Superior temporal gyrus (tissue), 1 donor: ENCODE results near the gene FOXRED2.
"Not testable (repeated sequence)": the region's sequence is repeated elsewhere in the genome, so short reads cannot be mapped to it uniquely, and the experiment has no call there.

ENCODE experiments used
- DNase-seq: peaks from one replicate; pipeline ENCODE4 v3.0.0-alpha.2; 2016; ENCODE audit errors: extremely low spot score

Gene FOXRED2

DNA sequence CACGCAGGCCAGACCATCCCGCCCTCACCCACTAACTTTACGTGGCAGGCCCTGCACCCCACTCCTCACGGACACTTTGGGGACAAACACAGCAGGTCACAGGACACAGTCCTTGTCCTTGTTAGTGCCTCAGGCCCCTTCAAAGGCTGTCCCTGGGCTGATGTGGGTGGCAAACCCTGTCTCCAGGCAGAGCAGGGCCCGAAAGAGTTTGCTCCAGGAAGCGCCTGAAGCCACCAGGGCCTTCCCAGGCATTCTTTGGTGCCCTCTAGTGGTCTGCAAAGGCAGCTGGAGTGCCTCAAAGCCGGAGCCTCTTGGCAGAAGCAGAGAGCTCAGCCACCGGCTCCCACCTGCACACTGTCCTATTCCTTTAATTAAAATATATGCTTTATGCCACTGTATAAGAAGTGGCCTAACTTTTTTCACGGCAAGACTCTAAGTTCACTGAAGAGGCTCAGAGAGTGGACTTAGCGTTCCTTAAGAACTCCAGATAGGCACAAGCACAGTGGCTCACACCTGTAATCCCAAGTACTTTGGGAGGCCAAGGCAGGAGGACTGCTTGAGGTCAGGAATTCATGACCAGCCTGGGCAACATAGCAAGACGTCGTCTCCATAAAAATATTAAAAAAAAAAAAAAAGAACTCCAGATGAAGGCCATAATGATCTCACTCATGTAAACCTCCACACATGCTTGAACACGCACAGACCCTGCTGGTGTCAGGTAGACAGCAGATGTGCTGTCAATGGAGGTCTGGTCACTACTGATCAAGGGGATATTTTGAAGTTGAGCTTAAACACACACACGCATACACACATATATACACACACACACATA, 36.5 kb downstream of the FOXRED2 start:
- peak; percentile 90 for DNase-seq

DNA sequence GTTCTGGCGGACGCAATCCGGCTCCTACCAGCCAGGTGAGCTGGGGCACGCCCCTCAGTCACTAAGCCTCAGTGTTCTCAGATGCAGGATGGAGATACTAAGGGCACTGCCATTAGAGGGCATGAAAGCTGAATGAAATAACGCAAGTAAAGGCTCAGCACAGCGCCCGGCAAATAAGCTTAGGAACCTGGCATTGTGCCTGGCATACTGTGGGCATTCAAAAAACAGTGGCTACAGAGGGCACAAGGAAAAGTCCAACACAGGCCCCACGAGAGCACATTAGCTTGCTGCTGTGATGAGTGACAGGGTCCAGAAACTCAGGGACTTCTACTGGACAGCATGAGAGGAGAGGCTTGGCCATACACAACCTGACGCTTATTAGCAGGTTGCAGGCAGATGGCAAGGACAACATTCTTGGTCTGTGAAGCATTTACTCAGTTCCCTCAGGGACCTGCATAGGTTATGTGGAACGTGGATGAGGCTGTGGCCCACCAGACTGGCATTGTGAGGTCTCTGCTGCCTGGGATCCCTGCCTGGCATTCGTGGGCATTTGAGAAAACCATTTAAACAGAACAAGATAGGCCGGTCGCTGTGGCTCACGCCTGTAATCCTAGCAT, 37.6 kb downstream of the FOXRED2 start:
- no peak for DNase-seq

DNA sequence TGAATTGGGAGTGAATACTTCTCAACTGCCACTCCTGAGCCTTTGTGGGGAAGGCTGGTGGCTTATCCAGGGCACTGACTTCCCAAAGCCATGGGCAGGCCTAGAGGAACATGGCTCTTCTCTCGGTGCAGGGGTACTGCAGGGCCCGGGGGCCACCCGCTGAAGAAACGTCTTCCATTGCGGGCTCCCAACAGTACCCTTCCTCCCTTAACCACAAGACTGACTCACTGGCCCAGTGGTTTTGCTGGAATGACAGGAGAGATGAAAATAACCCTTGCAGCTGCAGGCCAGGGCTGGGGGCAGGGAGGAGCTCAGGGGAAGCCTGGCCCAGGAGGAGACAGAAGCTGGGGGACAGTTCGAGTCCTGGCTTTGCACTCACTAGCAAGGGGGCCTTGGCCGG, 38.9 kb downstream of the FOXRED2 start:
- no peak for DNase-seq

DNA sequence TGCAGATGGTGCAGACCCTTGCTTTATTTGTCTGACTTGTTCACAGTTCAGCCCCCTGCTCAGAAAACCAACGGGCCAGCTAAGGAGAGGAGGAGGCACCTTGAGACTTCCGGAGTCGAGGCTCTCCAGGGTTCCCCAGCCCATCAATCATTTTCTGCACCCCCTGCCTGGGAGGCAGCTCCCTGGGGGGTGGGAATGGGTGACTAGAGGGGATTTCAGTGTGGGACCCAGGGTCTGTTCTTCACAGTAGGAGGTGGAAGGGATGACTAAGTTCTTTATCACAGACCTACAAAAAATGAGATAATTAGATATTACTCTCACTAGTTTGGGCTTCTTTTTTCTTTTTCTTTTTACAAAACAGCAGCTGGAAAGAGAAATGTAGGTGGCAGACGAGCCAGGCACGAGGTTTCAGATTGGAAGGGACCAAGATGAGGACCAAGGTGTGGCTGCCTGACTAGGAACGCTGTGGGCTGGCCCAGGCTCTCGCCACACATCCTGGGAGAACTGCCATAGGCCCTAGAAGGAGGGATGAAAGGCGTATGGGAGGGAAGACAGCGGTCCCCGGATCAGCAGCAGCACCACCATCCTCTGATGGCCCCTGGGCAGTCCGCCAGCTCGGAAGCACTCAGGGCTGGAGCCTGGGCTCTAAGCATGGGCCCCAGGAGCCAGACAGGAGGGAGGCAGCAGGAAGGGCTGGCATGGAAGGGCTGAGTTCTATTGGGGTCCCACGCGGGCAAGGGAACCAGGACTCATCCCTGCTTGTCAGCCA, 39.6 kb downstream of the FOXRED2 start:
- DNase-seq: no peak

DNA sequence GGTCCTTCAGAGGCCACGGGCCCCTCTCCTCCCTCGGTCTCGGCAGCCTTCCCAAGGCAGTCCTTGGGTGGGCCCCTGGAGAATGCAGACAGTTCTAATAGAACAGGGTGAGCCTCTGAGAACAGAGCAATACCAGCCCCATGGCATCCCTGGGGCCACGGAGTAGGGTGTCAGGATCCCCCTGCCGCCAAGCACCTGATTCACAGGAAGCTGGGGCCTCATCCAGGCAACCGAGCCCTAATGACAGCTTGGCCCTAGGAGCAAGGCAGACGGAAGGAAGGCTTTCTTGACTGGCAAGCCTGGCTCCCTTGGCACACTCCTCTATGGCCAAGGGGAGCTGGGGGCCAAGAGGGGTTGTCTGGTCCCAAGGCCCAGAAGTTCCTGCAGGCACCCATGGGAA, 40.6 kb downstream of the FOXRED2 start:
- no peak for DNase-seq

DNA sequence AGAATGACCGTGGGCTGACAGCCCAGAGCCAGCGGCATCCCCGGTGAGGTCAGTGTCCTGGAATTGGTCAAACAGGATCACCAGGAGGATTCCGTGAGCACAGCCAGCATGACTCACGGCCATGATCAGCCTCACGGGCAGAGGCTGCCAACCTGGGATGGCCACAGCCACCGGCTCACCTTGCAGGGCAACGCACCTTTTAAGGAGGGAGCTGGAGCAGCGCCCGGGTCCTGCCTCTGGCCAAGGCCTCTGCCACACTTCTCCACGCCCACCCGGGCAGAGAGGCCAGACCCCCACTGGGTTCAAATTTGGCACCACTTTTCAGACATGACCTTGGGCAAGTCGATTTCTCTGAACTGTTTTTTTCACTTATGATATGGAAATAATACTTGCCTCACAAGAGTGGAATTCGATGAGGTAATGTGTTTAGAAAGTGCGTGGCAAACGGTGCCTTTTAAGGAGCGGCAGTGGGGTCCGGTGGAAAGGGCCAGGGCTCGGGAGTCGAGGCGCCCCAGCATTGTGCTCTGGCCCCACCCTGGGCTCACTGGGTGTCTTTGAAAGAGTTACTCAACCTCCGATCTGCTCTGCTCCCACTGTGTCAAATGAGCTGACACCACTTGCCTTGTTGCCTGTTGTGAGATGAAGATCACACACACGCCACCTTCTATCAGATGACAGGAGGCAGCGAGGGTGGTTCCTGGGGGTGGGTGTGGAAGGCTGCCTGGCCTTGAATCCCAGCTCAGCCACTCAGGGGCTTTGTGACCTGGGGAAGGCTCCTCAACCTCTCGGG, 41.4 kb downstream of the FOXRED2 start:
- DNase-seq: no peak

DNA sequence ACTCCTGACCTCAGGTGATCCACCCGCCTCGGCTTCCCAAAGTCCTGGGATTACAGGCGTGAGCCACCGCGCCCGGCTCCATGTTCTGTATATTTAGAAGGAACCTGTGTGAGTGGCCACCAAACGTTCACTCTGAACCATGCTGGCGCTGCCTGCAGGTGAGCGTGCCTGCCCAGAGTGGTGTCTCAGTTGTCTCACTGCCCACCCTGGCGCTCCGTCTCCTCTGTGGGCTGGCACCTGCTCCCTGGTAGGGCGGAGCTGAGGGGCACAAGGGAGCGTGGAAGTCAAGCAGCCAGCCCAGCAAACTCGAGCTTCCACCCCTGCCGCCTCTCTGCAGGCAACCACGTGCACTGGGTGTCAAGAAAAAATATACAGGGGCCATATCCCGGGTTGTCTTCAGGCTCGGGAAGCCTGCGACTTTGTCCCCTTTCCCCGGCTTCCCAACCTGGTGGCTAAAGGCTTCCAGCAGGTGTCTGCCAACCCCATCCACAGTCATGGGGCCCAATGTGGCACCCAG, 42.1 kb downstream of the FOXRED2 start:
- DNase-seq: no peak

DNA sequence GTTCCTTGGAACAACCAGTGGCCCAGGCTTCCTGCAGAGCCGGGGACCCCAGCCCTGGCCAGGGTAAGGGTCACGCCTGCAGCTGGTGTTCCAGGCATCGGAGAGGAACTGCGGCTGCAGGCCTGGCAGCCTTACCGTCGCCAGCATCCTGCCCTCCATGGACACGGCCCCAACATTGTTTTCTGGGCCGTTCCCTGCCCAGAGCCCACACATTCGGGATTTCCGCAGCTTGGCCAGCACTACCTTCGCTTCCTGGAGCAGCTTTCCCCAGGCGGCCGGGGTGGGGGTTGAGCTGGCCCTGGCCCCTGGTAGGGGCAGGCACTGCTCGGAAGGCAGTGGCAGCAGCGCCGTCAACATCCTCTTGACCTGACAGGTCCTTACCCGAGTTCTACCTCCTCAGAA, 43.1 kb downstream of the FOXRED2 start:
- no peak for DNase-seq

DNA sequence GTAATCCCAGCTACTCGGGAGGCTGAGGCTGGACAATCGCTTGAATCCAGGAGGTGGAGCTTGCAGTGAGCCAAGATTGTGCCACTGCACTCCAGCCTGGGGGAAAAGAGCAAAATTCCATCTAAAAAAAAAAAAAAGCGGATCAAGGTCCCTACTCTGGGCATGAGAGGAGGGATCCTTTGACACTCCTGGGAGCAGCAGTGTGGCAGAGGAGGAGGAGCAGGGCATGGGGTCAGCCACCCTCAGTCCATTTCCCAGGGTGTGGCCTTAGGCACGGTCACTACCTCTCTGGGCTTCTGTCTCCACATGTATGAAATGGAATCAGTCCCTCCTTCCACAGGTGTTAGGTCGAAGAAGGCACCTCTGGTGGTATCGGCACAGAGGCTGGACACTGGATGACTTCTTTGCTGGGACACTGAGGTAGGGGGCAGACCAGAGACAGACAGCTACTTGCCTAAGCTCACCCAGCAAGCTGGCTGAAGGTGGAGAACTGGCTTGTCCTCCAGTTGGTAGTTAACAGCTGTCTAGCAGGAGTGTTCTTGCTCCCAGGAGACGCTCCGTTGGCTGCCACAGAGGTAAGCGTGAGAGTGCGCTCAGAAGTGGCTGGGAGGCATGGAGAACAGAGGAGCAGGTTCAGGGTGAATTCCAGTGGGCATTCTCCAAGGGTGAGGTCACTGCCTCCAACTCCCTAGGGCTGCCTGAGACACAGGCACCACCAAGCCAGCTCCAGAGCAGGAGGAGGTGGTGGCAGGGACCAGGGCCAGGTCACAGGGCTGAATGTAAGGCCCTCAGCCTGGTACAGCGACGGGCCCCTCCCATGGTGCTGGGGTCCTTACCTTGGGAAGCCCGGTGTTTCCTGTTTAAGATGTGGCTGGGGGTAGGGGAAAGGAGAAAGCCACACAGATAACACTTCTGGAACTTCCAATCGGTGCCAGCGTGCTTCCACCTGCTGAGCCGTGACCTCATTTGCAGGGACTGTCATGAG, 44.9 kb downstream of the FOXRED2 start:
- no peak for DNase-seq

DNA sequence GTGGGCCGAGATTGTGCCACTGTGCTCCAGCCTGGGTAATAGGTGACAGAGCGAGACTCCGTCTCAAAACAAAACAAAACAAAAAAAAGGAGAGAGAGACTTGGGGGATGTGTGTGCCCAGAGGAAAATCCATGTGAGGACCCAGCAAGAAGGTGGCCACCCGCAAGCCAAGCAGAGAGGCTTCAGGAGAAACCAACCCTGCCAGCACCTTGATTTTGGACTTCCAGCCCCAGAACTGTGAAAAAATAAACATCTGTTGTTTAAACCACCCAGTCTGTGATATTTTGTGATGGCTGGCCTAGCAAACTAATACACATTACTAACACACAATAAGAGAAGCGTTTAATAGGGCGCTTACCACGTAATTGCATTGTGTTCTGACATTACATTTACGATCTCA, 46.6 kb downstream of the FOXRED2 start:
- DNase-seq: no peak

DNA sequence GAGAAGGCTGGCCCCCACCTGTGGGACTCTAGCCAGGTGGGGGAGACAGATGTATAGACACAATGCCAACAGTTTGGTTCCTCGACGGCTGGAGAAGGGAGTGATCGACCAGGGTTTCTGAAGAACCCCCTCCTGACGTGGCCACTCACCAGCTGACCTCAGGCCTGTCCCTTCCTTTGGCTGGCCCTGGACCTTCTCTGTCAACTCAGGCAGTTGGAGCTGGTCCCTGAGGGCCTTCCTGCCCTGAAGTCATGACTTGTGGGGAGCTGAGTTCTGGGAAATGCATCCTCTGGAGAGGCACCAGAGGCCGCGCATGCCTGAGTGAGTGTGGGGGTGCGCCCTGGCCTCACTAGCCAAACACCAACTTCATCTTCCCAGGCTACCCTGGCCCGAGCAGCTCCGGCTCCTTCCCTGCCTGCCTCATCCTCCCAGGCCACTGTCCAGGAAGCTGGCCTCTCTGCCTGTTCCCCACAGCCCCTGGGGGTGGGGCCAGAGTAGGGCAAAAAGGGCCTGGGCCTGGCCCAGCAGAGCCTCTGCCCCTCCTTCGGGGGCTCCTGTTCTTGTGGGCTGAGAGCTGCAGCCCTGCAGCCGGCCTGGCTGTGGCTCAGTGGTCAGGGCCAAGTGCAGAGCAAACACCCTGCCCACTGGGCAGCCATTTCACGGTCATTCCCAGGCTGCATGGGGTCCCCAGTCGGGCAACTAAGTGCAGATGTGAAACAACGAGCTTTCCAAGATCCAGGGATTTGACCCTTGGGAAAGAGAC, 49.0 kb downstream of the FOXRED2 start:
- DNase-seq: no peak

DNA sequence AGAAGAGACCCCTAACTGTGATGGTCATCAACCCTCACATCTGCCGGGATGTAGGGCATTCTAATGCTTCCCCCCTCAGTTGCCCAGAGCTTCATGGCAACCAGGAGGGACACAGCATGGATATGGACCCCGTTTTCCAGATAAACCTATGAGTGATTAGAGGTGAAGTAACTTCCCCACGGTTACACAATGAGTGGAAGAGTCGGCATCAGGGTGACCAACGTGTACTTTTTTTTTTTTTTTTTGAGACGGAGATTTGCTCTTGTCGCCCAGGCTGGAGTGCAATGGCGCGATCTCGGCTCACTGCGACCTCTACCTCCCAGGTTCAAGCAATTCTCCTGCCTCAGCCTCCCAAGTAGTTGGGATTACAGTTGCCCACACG, 50.4 kb downstream of the FOXRED2 start:
- DNase-seq: no peak

DNA sequence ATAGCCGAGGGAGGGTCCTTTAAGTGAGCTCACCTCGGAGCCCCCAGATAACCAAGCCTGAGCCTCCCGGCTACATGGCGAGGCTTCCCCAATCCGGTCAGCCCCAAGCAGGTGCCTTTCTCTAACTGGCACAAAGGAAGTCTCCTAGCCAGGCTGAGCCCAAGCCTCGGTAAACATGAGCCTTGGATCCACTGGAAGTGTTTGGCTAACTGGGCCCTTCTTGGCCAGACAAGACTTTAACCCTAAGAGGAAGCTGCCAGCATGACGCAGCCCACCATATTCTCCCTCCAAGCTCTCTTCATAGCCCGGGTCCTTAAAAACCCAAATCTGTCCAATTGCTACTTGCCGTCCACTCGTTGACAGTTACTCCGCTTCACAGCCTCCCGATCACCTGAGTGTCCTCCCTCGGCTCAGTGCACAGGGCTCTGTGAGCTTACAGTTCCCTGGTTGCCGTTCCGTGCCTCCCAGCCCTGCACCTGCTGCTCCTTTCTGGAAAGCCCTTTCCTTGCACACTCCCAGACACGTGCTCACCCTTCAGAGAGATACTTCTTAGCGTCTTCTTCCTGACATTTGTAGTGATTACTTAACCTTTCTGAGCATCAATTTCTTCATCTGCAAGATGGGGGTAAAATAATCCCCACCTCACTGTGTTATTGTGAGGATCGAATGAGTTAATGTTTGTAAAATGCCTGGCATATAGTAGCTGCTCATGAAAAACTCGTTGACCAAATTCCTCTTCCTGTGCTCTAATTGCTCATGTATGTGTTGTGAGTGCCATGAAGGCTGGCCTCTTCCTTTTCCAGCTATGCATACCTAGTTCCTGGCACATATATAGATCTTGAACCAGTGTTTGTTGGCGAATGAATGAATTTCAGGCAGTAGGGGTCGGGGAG, 51.0 kb downstream of the FOXRED2 start:
- no peak for DNase-seq

DNA sequence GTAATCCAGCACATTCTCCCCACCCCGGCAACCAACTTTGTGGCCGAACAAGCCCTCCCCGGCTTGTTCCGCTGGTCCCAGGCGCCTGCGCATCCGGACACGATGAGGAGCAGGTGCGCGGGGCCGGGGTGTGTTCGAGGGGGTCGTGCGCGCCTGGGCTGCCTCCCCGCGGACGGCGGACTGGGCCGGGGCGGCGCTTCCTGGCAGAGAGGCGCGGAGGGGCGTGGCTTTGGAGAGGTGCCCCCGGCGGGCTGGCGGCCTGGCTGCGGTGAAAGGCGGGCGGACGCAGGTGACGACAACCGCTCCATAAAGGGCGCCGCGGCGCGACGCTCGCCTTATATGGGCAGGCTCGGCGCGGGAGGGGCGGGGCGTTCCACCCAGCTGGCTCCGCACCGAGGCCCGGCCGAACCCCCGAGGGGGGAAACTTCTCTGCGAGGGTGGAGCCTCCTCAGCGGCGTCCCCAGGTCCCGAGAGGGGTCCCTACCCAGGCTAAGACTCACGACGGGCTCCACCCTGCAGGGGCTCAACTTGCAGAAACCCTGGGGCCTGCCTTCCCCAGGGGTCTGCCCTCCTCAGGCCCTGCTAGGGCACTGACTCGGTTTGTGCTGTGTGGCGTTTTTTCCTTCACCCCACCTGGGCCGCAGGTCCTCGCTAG, 51.8 kb downstream of the FOXRED2 start:
- DNase-seq: peak; percentile 68

DNA sequence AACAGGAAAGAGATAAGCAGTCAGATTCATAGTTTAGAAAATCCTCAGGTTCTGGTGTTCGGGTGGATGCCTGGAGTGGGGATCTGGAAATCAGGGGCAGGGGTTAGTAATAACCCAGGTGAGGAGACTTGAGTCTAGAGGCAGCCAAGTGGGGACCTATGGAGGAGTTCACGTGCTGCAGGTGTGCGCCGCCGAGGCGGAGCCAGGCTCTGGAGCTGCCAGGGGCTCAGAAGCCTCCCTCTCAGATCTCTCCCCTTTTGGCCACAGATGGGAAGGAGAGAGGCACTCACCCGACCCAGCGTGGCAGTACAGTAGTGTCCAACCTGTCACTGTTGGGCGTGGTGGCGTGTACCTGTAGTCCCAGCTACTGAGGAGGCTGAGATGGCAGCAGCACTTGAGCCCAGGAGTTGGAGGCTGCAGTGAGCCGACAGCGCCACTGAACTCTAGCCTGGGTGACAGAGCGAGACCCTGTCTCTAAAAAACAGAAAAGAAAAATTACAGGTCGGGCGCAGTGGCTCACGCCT, 52.9 kb downstream of the FOXRED2 start:
- no peak for DNase-seq

DNA sequence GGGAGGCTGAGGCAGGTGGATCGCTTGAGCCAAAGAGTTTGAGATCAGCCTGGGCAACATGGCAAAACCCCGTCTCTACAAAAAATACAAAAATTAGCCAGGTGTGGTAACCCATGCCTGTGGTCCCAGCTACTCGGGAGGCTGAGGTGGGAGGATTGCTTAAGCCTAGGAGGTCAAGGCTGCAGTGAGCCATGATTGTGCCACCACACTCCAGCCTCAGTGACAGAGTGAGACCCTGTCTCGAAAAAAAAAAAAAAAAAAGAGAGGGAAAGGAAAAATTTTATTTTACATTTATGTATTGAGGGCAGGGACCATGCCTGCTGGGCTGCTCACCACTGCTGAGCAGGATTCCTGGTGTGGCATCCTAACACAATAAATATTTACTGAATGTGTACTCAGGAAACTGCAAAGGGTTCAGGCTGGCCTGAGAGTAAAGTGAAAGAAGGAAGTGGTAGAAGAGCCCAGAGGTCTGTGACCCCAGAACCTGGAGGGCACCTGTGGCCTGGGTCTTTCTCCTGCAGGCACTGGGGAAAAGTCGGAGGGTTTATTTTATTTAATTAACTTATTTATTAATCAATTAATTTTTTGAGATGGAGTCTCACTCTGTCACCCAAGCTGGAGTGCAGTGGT, 53.7 kb downstream of the FOXRED2 start:
- not testable (repeated sequence) for DNase-seq

DNA sequence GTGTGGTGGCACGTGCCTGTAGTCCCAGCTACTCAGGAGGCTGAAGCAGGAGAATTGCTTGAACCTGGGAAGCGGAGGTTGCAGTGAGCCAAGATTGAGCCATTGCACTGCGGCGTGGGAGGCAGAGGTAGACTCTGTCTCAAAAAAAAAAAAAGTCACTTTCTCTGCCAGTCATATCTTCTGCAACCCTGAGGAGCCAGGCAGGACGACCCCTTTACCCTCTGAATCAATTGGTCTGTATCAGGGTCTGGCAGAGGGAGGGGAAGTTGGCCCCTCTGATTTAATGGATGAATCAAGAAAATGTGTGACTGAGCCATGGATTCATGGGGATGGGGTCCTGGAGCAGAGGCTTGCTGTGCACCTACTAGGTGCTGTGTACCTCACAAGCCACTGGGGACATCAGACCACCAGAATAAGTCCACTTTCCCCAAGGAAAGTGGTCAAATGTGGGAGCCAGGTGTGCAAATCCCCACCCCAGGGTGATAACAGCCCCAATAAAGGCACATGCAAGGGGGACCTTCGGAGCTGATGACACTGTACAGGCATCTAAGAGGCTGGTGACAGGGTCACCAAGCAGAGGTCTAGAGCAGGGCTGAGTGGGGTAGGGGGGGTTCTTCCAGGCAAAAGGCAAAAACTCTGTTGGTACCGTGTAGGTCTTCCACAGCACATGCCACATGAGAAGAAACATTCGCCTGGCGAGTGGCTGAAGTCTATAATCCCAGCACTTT, 54.4 kb downstream of the FOXRED2 start:
- no peak for DNase-seq
